H54 (cell line): ENCODE data around the gene BRSK1.

ENCODE experiments used
- DNase-seq: peaks from one replicate; pipeline ENCODE4 v3.0.0; 2011; ENCODE audit warnings: low spot score, mixed read lengths; ENCODE audit not compliant: insufficient read length
- FAIRE-seq: peaks from 3 replicates; lab custom pipeline; 2011; peaks lifted over from hg19 to GRCh38; lab: Jason Lieb, UNC
- POLR2A ChIP-seq: IDR thresholded peaks from 2 replicates; pipeline ENCODE4 v1.6.1; 2011; ENCODE audit warnings: low read depth, mild to moderate bottlenecking, low read length

BRSK1 gene

DNA sequence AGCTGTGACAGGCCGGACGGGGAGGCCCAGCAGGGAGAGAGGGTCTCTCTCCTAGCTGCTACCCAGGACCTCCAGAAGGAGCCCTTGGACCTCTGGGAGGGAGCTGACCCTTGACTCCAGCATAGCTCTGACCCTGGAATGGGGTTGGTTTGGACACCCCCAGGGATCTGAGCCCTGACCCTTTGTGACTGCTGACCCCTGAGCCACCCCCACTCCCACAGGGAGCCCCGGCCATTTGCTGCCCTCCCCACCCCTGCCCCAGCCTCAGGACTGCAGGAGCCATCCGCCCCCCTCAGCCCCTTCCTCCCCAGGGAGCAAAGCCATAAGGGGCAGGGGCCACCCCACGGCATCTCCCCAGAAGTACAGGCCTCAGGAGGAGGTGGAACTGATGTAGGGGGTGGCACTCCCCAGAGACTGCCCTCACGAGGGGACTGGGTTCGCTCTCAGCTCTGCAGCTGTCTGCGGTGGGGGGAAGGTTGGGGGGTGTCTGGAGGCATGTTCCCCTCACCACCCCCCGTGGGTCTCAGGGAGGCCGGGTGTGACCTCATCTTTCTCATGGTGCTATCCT, 63.7 kb downstream of the BRSK1 start:
- TF ChIP-seq POLR2A, result no peak
- DNase-seq (no peak), FAIRE-seq (no peak)

DNA sequence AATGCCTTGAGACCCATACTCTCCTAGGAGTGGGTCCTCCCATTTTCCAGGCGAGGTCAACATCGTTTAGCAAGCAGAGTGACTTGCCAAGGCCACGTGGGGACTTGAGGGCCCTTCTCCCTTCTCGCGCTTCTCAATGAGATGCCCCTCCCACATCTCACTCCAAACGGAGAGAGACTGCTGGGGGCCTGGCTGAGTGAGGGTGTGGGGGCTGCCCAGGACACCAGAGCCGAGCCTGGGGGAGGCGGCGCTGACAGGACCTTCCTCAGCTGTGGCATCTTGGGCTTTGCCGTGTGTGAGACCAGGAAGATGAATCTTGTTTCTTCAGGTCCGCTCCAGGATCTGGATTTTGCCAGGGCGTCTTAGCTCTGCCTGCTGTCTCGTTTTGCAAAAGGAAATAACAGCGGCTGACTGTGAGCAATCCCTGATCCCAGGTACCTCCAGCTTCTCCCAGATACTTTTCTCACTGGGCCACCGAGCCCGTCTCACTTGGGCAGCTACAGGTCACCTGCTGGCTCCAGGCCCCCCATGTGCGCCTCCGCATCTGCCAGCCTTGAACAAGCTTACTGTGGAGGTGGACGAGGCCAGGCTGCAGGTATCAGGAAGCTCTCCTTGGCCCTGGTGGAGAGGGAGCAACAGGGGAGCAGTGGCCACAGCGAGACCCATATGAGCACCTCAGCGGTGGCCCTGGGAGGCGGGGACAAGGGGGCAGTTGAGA, 64.7 kb downstream of the BRSK1 start:
- no peak for DNase-seq
- FAIRE-seq, result no peak
- no peak for TF ChIP-seq POLR2A

DNA sequence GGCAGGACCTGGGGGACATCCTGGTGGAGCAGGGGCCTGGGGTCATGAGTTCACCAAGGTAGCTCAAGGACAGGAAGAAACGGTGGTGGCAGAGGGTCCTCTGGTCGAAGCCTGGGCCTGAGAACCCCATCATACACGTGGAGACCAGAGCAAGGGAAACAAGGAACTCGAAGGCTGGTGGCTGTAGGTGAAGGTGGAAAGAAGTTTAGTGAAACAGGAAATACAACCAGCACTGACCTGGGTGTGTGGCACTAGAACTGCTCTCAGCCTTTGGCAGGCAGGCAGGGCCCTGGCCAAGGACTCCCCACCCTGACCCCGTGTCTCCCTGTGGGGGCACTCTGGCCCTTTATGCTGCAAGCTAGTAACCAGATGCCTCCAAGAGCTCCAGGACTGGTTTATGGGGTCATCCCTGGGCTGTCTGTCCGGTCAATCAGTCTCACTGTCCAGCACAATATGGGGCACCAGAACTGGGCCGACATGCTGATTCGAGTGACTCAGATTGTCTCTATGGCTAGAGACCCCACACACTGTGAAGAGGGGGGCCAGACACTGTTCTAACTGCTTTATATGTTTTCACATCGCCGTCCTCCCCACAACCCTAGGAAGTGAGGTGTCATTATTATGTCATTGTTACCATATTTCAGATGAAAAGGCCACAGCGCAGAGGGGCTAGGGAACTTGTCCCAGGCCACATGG, 67.0 kb downstream of the BRSK1 start:
- no peak for DNase-seq
- no peak for TF ChIP-seq POLR2A
- no peak for FAIRE-seq

DNA sequence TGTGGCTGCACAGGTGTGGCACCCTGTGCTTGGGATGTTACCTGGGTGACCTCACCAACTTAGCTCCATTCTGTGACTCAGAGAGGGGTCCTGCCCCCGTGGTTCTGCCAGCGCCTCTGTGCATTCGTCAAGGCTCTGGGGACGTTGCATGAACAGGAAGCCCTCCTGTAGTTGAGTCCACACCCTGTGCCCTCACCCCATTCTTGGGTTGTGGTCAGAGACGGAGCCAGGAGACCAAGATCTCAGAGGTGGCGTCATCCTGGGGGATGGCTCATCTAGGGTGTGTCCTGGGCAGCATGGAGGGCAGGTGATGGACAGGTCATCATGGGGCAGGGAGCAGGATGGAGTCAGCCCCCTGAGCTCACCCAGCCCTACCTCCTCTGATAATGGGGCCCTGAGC, 68.2 kb downstream of the BRSK1 start:
- DNase-seq, result peak; percentile 97
- no peak for FAIRE-seq
- no peak for TF ChIP-seq POLR2A

DNA sequence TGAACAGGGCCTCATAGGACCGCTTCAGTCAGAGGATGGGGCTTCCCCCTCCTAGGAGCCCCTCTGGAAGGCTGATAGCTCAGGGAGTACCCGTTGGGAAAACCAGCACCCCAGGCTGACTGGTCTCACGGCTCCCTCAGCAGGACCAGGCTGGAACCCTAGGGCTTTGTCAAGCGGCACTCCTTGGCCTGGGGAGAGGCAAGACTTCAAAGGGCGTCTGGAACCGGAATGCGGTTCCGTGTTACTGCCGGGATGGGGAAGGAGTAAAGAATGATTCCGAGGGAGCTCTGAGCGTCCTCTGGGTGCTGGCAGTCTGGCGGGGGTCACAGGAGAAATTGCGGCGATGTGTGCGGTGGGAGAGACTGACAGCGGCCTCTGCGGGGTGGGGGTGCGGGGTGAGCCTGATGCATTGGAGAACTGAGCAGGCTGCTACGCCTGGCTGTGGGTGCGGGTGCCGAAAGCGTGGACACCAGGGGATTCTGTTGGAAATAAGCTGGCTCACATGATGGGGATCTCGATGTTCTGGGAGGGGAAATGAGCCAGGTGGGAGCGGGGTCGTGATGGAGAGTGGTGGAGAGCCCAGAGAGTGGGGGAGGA, 68.8 kb downstream of the BRSK1 start:
- TF ChIP-seq POLR2A, result no peak
- no peak for DNase-seq
- FAIRE-seq, result no peak

DNA sequence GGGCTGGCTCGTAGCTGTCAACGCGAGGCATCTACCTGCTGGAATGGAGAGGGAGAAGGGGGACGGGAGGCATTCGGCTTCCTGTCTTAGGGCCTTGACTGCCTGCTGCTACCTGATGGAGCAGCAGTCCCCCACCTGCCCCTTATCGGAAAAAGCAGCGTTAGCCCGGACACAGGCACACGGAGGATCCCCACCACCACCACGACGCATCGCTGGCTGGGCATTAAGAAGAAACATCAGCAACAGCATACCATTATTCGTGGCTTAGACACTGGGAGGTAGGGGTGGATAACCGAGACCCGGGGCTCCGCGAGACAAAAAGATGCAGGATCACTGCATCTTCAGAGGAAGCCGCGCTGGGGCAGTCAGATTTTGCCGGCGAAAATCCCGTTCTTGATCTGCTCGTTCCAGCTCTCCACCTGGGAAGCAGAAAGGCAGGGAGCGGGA, 69.6 kb downstream of the BRSK1 start:
- DNase-seq (no peak), FAIRE-seq (no peak)
- no peak for TF ChIP-seq POLR2A

DNA sequence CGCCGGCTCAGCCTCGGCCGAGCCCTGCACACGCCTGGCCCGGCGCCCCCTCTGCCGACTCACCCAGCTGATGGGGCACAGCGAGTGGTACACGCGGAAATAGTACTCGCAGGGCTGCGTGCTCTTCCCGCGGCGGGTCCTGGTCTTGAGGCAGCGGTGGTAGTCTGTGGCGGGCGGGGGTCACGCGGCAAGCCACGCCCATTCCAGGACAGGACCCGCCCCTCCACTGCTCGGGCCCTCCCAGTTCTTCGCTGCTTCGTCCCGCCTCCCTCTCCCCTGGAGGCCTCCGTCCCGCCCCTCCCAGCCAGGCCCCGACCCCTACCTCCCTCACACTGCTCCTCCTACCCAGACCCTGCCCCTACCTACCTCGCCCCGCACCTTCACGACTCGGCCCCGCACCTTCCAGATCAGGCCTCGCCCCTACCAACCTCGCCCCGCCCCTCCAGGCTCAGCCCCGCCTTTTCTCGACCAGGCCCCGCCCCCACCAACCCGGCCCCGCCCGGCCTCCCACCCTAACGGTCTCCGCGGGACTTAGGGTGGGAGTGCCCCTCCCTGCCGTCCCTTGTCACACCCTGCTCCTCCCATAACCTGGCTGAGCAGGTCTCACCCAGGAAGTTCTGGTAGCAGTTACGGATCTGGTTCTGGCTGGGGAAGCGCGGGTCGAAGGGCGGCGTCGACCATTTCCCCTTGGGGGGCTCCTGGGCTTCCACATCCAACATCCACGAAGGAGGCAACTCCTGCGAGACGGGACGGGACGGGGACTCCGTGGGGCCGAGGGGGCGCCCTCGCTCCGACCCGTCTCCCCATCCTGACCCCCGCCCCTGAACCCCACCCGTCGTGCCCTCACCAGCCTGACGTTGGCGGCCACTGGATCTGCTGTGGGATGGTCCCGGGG, 70.3 kb downstream of the BRSK1 start:
- no peak for FAIRE-seq
- peak; percentile 49; the same call in 1 of the 2 replicates for TF ChIP-seq POLR2A
- peak; percentile 96 for DNase-seq

DNA sequence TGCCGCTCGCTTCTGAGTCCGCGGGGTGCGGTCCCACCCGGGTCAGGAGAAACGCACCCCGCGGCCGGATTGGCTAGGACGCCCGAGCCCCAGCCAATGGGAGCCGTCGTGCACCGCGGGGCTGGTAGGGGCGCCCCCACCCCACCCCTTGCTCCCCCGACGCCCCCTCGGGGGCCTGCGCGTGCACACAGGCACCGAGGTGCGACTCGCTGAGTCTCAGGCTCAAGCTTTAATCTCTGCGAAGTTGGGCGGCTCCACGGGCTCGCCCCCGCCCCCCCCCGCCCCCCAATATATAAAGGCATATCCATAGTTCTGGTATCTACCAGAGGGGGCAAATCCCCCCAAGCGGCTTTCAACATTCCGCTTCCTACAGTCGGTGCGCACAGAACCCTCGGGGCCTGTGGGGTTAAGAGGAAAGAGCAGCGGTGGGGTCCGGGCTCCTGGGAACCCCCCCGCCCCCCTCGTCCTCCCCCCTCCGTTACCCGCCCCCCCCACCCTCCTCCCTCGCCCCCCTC, 71.0 kb downstream of the BRSK1 start, which contains the start of gene COX6B2:
TSS of gene COX6B2 (minus strand) at position 22 of the 515 bp plus-strand sequence. CDS start 198 bp downstream, outside the sequence.
- FAIRE-seq (no peak), DNase-seq (no peak)
- TF ChIP-seq POLR2A, result no peak

DNA sequence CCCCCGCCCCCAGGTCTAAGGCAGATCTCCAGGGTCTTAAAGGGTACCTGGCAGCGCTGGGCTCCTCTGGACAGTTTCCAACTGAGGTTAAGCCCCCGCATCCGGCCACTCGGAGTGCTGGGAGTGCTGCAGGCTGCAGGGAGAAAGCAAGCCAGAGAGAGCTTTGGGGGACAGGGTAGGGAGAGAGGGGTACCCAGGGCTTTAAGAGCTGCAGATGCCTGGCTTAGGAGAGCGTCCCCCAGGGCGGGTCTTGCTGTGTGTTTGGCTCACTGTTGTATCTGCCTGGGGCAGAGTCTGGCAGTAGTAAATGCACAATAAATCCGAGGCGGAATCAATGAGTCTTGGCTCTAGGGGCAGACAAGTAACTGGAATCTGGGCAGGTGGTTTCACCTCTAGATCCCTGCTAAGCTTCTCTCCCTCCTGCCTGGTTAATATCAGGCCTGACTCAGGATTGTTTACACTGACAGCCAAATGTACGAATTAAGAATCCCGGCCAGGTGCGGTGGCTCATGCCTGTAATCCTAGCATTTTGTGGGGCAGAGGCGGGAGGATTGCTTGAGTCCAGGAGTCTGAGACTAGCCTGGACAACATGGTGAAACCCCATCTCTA, 71.5 kb downstream of the BRSK1 start:
- DNase-seq (no peak), FAIRE-seq (no peak)
- no peak for TF ChIP-seq POLR2A

DNA sequence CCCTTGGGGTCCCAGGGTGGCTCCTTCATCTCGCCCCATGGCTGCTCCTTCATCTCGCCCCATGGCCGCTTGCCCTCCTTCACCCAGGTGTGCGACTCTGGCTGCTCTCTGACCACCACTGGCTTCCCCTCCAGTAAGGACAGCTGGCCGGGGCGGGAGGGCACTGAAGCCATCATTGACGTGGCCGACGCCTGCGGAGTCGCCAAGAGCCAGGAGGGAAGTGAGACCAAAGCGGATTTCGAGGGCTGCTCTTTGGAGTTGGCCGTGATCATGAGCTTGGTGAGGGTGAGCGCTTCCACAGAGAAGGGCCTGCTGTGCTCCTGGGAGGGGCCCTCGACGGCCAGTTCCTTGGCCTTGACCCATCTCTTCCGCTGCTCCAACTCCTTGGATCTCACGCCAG, 74.7 kb downstream of the BRSK1 start:
- FAIRE-seq (no peak), DNase-seq (no peak)
- no peak for TF ChIP-seq POLR2A

DNA sequence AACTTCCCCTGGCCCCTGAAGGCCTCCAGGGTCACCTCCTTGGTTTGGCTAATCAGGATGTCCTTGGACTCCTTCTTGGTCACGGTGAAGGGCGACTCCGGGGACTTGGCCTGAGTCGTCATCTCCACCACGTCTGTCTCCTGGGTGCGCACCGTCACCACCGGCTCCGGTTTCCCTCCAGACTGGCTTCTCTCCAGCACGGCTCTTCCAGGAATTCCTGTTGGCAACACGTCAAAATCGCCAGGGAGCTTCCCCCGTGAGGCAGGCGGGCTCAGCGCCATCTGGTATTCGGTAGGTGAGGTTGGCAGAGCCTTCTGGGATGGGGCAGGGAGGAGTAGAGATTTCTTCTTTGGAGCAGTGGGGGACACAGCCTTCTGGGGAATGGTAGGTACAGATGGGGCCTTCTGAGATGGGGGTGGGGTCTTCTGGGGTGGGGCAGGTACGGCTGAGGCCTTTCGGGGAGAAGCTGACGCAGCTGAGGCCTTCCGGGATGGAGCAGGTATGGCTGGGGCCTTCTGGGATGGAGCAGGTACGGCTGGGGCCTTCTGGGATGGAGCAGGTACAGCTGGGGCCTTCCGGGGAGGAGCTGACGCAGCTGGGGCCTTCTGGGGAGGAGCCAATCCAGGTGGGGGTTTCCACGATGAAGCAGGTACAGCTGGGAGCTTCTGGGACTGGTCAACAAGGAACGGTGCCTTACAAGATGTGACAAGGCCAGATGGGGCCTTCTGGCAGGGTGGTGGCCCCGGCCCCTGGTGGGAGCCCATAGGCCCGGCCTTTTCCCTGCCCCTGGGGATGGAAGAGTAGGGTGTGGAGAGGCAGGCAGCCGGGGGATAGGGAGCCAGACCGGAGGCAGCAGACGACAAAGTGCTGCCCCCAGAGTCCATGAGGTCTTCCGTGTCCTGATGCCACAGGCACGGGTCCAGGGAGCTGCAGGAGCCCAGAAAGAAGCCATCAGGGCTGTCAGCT, 75.4 kb downstream of the BRSK1 start:
- no peak for DNase-seq
- no peak for TF ChIP-seq POLR2A
- FAIRE-seq, result no peak
